KG1 (cell line): Measurements from ENCODE around the gene C16orf96.

Experiments used
- DNase-seq: peaks from one replicate; lab custom pipeline; 2025; lab: John Stamatoyannopoulos, UW

Gene C16orf96

GRCh38 chr16:4616047-4616811 lies 60.1 kb downstream of the C16orf96 start:
- DNase-seq = peak; percentile 97

DNA sequence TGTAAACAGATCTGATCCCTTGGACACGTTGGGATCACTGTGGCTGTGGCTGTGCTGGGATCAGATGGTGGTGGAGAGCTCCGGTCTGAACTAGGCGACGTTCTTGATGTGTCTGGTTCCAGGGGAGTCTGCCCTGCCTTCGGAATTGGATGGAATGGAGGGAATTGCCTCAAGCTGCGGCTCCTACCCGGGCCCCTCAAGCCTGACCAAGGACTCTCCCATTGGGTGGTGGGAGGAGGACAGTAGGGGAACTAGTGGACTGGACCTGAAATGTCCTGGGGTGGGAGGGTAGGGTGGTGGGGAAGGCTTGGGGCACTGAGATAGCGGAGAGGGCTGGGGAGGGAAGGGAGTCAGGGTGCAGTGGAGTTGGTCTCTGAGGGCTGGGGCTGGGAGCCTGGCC lies 61.7 kb downstream of the C16orf96 start:
- DNase-seq = no peak

DNA sequence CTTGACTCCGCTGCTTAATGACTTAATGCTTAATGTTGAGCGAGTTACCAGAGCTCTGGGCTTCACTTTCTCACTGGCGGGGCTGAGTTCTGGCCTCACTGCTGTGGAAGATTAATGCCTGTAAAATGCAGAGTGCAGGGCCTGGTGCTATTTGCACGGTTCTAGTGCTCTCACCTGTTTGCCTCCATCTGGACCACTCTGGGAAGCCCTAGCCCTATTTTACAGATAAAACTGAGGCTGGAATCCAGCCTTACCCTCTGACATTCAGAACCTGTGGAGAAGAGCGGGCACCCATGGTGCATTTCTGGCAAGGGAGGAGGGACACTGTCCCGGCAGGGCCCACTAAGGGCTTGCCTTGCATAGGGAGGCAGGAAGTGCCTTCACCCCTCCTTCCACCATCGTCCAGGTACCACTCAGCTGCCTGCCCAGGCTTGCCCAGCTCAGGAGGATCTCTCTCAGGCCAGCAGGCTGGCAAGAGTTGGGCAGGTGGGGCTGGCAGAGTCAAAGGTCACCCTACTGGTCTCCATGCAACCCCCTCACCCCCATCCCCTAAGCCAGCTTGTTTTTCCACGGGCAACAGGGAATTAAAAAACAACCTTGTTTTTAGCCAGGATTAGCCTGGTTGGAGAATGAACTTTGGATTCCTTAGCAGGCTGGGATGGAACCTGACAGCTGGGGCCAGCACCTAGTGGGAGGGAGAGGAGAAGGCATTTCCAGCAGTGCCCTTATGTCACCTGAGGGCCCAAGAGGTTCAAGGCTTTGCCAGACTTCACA lies 62.7 kb downstream of the C16orf96 start:
- no peak for DNase-seq

DNA sequence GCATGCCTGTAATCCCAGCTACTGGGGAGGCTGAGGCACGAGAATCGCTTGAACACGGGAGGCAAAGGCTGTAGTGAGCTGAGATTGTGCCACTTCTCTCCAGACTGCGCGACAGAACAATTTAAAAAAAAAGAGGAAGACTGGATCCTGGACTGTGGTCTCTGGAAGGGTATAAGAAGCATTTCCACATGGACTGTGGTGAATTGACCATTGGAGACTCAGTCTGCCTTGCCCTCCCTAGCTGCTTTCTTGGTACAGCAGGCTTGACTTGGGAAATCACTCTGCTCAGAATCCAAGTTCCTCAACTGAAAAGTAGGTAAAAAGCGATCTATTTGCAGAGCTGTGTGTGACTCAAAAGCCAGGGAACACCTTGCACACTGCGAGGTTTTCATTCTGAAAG lies 67.5 kb downstream of the C16orf96 start:
- no peak for DNase-seq

GRCh38 chr16:4624015-4624826 lies 68.1 kb downstream of the C16orf96 start, which contains the start of gene MGRN1:
TSS of gene MGRN1 (plus strand) at chr16:4624826. CDS start at chr16:4624961, 135 bp downstream.
- DNase-seq = peak; percentile 81

DNA sequence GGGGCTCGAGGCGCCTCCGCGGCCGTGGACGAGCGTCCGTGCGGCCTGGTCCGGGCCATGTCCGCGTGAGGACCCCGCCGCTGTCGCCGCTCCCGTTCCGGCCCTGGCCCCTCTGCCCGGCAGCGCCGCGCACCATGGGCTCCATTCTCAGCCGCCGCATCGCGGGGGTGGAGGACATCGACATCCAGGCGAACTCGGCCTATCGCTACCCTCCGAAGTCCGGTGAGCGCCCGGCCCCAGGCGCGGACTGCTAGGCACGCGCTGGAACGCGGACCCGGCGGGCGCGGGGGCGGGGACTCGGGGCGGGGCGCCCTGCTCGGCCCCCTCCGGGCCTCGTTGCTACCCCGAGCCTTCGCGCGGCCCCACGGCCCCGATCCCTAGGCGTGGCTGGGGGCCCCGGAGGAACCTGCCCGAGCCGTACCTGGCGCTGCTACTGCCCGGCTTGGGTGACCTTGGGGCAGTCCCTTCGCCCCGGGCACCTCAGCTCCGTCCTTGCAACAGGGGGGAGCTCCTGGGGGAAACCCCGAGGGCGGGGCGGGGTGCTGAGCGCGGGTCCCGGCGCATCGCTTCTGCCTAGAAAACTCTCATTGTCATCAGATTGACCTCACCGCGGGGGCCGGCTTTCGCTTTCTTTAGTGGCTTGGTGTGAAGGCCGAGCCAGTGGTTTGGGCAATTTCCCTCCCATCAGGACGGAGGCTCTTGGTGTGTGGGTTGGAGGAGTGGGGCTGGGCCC lies 68.9 kb downstream of the C16orf96 start:
- peak; percentile 53 for DNase-seq

- no peak for DNase-seq
Measured at GRCh38 chr16:4625560-4626159, 69.5 kb downstream of the C16orf96 start.

DNA sequence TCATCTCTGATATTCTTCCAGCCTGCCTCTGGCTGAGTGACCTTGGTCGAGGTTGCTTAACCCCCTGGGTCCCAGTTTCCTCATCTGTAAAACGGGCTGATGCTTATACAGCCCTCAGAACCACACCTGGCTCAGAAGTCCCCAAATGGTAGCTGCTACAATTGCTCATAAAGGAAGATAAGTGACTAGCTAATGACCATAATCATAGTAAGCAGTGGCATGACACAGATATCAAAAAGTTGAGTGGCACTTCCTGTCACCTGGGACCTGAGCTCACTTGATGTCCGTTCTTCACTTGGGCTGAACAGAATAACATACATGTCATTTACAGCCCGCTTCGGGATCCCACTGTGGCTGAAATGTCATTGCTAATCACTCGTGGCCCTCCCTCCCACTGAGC lies 70.3 kb downstream of the C16orf96 start:
- DNase-seq = no peak

DNA sequence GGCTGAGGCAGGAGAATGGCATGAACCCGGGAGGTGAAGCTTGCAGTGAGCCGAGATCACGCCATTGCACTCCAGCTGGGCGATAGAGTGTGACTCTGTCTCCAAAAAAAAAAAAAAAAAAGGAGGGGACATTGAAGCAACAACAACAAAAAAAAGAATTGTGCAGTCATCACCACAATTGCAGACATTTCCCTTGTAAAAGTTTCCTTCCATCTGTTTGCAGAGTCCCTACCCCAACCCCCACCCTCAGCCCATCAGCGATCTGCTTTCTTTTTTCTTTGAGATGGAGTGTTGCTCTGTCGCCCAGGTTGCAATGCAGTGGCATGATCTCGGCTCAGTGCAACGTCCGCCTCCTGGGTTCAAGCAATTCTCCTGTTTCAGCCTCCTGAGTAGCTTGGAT lies 72.1 kb downstream of the C16orf96 start:
- no peak for DNase-seq

DNA sequence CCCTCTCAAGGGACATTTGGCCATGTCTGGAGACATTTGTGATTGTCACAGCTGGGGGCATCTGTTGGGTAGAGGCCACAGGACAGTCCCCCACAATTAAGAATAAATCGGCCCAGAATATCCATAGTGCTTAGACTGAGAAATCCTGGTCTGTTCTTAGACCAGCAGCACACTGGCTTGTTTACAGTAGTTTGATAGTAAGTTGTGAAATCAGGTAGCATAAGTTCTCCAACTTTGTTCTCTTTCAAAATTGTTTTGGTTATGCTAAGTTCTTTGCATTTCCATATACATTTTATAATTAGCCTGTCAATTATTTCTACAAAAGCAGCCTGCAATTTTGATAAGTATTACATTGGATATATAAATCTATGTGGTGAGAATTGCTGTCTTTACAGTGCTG lies 75.3 kb downstream of the C16orf96 start:
- no peak for DNase-seq

DNA sequence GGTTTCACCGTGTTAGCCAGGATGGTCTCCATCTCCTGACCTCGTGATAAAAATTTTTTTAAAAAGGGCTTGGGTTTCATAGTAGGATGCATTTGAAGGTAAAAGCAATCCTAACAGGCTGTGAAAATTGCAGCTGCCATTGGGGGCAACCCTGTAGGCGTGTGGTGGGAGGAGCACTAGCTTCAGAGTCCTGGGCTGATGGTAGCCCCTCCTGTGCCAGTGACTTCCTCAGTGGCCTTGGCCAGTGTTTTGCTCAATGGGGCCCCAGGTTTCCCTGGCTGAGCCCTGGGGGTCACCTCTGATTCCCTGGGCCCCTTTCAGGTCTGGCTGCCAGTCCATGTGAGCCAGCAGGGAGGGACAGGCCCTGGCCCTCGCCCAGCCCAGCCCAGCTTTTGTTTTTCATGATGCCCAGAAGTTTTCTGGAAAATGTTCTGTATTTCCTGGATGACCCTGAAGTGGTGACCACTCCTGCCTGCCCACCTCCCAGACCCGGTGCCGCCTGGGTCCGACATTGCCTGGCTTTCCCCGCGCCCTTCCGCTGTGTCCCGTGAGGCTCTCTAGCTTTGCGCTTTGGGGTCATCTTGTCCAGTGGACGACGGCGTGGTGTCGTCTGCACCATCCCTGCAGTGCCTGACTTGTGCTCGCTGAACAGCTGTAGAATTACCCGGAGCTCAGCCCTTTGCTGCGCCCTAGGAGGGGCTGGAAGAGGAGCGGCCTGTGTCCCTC lies 77.9 kb downstream of the C16orf96 start:
- DNase-seq = no peak

DNA sequence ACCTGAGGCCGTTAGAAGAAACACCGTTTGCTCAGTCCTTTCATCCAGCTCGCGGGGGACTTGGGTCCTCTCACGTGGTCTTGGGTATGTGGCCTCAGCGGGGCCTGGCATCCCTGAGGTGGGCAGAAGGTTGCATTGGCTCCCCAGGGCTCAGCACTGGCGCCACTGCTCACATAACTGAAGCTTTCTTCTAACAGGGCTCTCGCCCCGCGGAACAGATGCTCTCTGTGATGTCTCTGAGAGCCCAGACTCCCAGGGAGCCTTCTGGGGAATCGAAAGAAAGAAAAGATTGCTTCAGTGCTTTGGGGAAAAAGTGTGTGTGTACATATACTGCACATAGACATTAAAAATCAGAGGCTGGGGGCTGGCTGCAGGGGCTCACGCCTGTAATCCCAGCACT lies 78.6 kb downstream of the C16orf96 start:
- no peak for DNase-seq

DNA sequence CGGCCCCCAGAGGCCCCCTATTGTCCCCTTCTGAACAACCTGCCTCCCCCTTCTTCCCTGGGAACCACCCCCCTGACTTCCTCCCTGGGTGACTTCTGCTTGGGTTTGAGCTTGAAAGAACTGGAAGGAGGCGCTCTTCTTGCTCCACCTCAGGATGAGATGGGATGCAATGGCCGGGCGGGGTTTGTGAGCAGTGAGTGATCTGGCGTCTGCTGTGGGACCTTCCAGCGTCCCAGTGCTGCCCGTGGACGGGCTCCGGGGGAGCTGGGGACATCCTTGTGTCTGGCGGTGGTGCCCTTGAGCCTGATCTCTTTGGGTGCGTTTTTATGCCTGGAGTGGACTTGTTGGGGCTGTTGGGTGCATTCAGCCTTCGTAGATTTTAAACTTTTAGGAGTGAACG lies 80.1 kb downstream of the C16orf96 start:
- no peak for DNase-seq

- DNase-seq = no peak
Measured at GRCh38 chr16:4637501-4638166, 81.5 kb downstream of the C16orf96 start.

DNA sequence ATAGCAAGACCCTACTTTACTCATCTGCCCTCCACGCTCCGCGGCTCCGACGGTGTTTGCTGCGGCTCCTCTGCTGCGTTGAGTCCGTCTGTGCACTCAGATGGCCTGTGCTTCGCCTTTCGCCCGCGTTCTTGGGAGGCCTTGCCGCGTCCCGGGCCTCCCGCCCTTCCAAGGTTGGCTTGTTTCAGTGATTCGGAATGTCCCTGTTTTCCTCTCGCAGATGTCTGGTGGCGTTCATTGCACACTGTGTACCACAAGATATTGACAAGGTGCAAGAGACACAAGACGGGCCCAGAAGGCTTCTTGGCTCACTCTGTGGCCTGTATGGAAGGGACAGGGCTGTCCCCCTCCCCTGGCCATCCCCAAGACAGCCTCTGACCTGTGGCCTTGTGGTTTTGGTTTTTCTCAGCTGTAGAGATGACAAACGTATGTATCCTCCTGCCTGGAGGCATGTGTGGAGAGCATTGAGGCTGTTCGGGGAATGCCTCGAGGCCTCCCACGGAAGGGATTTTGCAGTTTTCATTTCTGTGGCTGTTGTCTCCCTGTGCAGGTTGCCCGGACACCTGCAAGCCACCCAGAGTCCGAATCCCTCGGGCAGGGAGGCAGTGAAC lies 83.9 kb downstream of the C16orf96 start:
- no peak for DNase-seq

GRCh38 chr16:4640572-4641305 lies 84.6 kb downstream of the C16orf96 start:
- no peak for DNase-seq

GRCh38 chr16:4641306-4641687 lies 85.2 kb downstream of the C16orf96 start:
- no peak for DNase-seq

GRCh38 chr16:4641895-4642294 lies 85.8 kb downstream of the C16orf96 start:
- DNase-seq = no peak
